HepG2 (cell line): Measurements from ENCODE around the gene PROC. TPM values are rescaled to one million over a fixed set of nuclear protein-coding genes. Genes with fewer than 3 reads are reported as not detected.
A peak's percentile ranks its signal among the peaks of the same experiment; 100 is the strongest.

ENCODE experiments used
- FOXP1 ChIP-seq, 2 experiments: fragments of 450-650 bp in 1 of 2; IDR thresholded peaks; 2 replicates each; pipeline ENCODE4 v1.6.1; 2017 to 2018; ENCODE audit warnings: antibody characterized with exemption in 1 of 2
- HNF1A ChIP-seq, 2 experiments: sonication (generic) in 1 of 2; formaldehyde crosslinking in 1 of 2; IDR thresholded peaks; 2 replicates each; pipeline versions ENCODE4 v1.4.0 to v1.6.1; 2016 to 2020; ENCODE audit warnings: borderline replicate concordance in 1 of 2, low read depth in 1 of 2, mild to moderate bottlenecking in 1 of 2, missing genetic modification reagents in 1 of 2
- MXD1 ChIP-seq: sonication (generic); formaldehyde crosslinking; IDR thresholded peaks from 2 replicates; pipeline ENCODE4 v1.4.0; 2020; ENCODE audit warnings: mild to moderate bottlenecking, missing genetic modification reagents
- NCOA2 ChIP-seq: sonication (generic); formaldehyde crosslinking; IDR thresholded peaks from 2 replicates; pipeline ENCODE4 v1.8.0; 2022; ENCODE audit warnings: inconsistent platforms
- ZBED4 ChIP-seq: sonication (generic); formaldehyde crosslinking; IDR thresholded peaks from 2 replicates; pipeline ENCODE4 v1.4.0; 2020; ENCODE audit warnings: missing genetic modification reagents, borderline replicate concordance
- ZNF10 ChIP-seq: sonication (generic); formaldehyde crosslinking; IDR thresholded peaks from 2 replicates; pipeline ENCODE4 v1.4.0; 2020; ENCODE audit warnings: mild to moderate bottlenecking, low read depth, missing genetic modification reagents, borderline replicate concordance
- ZNF230 ChIP-seq: sonication (generic); formaldehyde crosslinking; IDR thresholded peaks from 2 replicates; pipeline ENCODE4 v1.4.0; 2020; ENCODE audit warnings: mild to moderate bottlenecking, missing genetic modification reagents
- ZNF383 ChIP-seq: sonication (generic); formaldehyde crosslinking; IDR thresholded peaks from 2 replicates; pipeline ENCODE4 v1.4.0; 2020; ENCODE audit warnings: missing genetic modification reagents, mild to moderate bottlenecking, borderline replicate concordance
- ZNF639 ChIP-seq: conservative IDR thresholded peaks from 2 replicates; pipeline ENCODE4 v1.6.1; 2018; ENCODE audit warnings: missing genetic modification reagents
- ZNF766 ChIP-seq: sonication (generic); formaldehyde crosslinking; IDR thresholded peaks from 2 replicates; pipeline ENCODE4 v1.5.0; 2020; ENCODE audit warnings: missing genetic modification reagents, borderline replicate concordance
- ZNF800 ChIP-seq: sonication (generic); formaldehyde crosslinking; IDR thresholded peaks from 2 replicates; pipeline ENCODE4 v1.4.0; 2020; ENCODE audit warnings: missing genetic modification reagents
- polyA plus RNA-seq, 8 experiments: library from polyadenylated mRNA; depleted of rRNA in 3 of 8; stranded (reverse) in 7 of 8; unstranded in 1 of 8; fragments of >200 nt; fragmentation: Illumina TruSeq in 4 of 8; extraction: Trizol in 4 of 8; gene quantifications; 2 replicates each; pipeline versions ENCODE4 v1.2.1 to v1.2.3, GENCODE V29; 2011 to 2016; ENCODE audit warnings: low read depth in 4 of 8, missing spikeins in 1 of 8, mixed read lengths in 1 of 8; ENCODE audit not compliant: insufficient read depth in 1 of 8
- total RNA-seq, 5 experiments: library from RNA; depleted of rRNA; stranded (reverse); fragments of >200 nt; fragmentation: Illumina TruSeq; extraction: Trizol; gene quantifications; 2 replicates each; pipeline ENCODE4 v1.2.3, GENCODE V29; 2016; ENCODE audit warnings: low read depth in 1 of 5

PROC gene
- total and polyA plus RNA-seq, 2 of the 13 experiments (the other 11 are each of a cell fraction or from before 2014, with no cell fraction given) = 134 to 185 TPM

- TF ChIP-seq HNF1A (IDR thresholded peaks at IDR 0.05; ENCODE audit: low read depth) (no peak; the same call in 1 of the 2 replicates), HNF1A (CRISPR knock-in tag; IDR thresholded peaks at IDR 0.05; ENCODE audit: borderline replicate concordance) (peak; percentile 45; the same call in 1 of the 2 replicates), FOXP1 (IDR thresholded peaks at IDR 0.05) (no peak), FOXP1 (CRISPR knock-in tag; IDR thresholded peaks at IDR 0.05) (peak; percentile 19; the same call in 1 of the 2 replicates), ZNF639 (peak; percentile 43; the same call in 1 of the 2 replicates), ZNF10 (CRISPR knock-in tag) (no peak), MXD1 (peak; percentile 15; the same call in 1 of the 2 replicates), ZBED4 (CRISPR knock-in tag) (peak; percentile 55; the same call in 1 of the 2 replicates), ZNF800 (CRISPR knock-in tag) (0 out of 2 replicates have a peak, but pooled peaks have one; percentile 61), ZNF766 (no peak), ZNF383 (CRISPR knock-in tag) (no peak), ZNF230 (CRISPR knock-in tag) (no peak), NCOA2 (CRISPR knock-in tag) (peak; percentile 39; the same call in 1 of the 2 replicates)
Observed at GRCh38 chr2:127386764-127387654, 31.2 kb upstream of the PROC start (continued).
